Measurements from ENCODE around the gene SCEL.

DNA sequence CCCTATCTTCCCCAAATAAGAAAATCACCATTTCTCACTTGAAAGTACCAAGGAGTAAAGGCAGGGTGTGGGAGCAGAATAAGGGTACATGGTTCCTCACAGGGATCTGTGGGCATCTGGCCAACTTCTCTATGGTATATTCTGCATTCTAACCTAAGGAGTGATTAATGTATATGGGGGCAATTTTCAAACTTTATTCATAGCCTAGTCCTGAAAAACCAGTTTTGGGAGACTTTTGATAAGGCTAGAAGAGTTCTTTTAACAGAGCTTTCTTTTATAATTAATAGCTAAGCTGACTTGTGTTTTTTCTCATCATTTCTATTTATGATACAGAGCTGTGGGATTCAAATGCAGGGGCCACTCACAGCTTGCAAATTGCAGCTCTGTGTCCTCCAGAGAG is 852 bp downstream of the SCEL start:
- TF ChIP-seq EZH2 (optimal IDR thresholded peaks at IDR 0.05; ENCODE audit: low read depth, low read length), result no peak
- TF ChIP-seq, protein P1, sequence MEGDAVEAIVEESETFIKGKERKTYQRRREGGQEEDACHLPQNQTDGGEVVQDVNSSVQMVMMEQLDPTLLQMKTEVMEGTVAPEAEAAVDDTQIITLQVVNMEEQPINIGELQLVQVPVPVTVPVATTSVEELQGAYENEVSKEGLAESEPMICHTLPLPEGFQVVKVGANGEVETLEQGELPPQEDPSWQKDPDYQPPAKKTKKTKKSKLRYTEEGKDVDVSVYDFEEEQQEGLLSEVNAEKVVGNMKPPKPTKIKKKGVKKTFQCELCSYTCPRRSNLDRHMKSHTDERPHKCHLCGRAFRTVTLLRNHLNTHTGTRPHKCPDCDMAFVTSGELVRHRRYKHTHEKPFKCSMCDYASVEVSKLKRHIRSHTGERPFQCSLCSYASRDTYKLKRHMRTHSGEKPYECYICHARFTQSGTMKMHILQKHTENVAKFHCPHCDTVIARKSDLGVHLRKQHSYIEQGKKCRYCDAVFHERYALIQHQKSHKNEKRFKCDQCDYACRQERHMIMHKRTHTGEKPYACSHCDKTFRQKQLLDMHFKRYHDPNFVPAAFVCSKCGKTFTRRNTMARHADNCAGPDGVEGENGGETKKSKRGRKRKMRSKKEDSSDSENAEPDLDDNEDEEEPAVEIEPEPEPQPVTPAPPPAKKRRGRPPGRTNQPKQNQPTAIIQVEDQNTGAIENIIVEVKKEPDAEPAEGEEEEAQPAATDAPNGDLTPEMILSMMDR (IDR thresholded peaks at IDR 0.05; ENCODE audit: low read length), result no peak

Measured in MM.1S (cell line).